ENCODE measurements around the gene ESRRG.

- no peak for TF ChIP-seq POLR2AphosphoS5 (IDR thresholded peaks at IDR 0.05; ENCODE audit: borderline replicate concordance, low read depth, low read length)
- no peak for TF ChIP-seq EZH2 (IDR thresholded peaks at IDR 0.05)
These were observed 269.5 kb downstream of the ESRRG start for GRCh38 chr1:216453777-216454176.
